Fibroblast of upper back skin (primary cell): ENCODE data around the gene EFNA2.

Experiments used
- DNase-seq: peaks from one replicate; pipeline ENCODE4 v3.0.0-alpha.2; 2013

The EFNA2 gene

GRCh38 chr19:1284979-1285736 lies 515 bp upstream of the EFNA2 start:
- DNase-seq = no peak

DNA sequence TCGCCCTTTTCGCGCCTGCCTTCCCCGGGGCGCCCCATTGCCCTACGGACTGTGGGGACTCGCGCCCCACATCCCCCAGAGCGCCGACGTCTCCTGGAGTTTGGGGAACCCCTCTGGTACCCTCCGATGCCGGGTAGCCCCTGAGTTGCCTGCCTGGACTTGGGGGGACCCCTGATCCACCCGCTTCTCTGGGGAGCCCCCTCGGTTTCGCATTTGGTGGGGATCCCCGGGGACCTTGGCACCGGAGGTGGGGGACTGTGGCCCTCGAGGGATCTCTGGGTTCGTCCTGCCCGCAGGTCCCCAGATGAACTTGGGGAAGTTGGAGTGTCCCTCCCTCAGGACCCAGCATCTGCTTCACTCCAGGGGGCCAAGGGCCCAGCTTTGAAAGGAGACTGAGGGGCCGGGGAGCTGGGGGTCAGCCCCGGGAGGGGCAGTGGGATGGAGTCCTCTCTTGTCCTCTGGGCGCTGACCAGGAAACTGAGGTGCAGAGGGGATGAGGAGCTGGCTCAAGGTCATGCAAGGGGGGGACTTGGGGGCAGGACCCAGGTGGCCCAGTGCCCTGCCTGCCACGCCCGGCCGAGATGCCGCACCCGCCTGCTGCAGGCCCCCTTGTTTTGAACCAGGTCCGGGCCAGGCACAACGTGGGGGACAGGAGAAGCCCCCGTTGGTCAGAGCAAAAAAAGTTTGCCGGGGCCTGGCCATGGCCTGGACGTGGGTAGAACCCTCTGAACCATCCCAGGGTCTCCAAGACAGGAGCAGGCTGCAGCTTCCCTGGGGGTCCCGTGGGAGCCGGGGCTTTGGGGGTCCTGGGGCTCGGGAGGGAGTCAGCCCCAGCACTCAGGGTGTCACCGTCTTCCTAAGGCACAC lies 1.0 kb downstream of the EFNA2 start:
- DNase-seq = no peak

DNA sequence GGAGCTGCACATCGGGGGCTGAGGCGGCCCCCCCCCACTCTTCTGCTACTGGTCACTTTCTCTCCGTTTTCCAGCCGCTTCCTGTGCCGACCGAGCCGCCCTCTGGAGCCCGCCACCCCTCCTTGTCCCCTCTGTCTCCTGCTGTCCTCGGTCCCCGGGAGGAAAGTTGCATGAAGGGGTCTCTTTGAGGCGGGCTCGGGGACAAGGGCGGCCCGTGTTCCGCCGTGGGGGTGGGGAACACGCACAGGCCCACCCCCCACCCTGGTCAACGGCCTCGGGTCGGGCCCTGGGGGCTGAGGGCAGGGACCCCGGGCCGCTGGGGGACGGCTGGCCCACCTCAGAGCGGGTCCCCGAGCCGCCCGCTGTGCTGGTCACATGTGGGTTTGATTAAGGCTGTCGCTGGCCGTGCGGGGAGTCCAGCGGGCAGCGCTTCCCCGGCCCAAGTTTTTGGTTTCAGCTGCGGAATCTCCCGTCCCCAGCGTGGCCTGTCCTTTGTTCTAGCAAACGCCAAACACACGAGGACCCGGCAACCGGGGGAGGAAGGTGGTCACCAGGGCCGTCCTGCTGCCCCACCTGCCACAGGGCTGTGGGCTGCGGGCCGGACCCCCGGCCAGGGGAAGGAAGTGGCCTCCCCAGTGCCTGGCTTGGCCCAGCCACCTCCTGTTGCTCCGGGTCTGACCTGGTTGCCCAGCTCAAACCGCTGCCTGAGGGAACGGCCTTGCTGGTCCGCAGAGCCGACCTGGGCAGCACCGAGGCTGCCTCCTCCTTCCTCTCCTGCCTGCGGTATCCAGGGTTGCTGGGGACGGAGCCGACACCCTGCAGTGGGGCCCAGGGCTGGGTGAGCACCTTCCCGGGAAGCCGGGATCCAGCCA lies 1.9 kb downstream of the EFNA2 start:
- no peak for DNase-seq

GRCh38 chr19:1288226-1288612 lies 2.5 kb downstream of the EFNA2 start:
- no peak for DNase-seq

GRCh38 chr19:1288833-1289685 lies 3.4 kb downstream of the EFNA2 start:
- no peak for DNase-seq

DNA sequence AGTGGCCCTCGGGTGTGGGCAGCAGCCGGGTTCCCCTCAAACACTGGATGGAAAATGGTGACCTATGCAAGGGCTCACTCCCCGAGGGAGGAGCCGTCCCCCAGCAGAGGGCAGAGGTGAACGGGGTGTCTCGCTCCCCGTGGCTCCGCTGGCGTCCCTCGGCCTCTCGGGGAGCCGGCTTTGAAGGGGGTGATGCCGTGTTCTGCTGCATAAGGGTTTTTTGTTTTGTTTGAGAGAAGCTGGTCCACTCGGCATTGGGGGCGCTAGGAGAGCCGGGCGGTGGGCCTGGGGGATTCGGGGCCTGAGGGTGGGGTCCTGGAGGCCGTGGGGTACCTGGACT lies 4.0 kb downstream of the EFNA2 start:
- DNase-seq = no peak

DNA sequence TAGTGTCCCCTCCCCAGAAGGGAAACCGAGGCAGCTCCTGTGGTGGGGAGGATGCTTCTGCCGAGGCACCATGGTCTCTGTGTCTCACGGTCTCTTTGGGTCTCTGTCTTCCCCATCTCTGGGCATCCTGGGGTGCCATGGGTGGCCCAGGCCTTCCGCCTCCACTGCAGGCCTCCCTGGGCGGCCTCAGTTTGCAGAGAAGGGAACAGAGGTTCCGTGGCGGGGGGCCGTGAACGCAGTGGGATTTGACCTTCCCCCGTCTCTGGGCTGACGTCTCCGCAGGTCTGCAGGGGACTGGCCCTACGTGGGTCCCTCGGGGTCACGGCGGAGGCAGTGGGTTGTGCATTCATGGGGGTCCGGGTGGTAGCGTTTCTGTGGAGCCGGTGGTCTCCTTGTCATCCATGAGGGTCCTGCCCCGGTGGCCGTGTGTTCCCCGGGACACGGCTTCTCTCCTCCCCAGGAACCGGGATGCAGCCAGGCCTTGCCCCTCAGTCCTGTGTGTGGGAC lies 4.6 kb downstream of the EFNA2 start:
- no peak for DNase-seq

DNA sequence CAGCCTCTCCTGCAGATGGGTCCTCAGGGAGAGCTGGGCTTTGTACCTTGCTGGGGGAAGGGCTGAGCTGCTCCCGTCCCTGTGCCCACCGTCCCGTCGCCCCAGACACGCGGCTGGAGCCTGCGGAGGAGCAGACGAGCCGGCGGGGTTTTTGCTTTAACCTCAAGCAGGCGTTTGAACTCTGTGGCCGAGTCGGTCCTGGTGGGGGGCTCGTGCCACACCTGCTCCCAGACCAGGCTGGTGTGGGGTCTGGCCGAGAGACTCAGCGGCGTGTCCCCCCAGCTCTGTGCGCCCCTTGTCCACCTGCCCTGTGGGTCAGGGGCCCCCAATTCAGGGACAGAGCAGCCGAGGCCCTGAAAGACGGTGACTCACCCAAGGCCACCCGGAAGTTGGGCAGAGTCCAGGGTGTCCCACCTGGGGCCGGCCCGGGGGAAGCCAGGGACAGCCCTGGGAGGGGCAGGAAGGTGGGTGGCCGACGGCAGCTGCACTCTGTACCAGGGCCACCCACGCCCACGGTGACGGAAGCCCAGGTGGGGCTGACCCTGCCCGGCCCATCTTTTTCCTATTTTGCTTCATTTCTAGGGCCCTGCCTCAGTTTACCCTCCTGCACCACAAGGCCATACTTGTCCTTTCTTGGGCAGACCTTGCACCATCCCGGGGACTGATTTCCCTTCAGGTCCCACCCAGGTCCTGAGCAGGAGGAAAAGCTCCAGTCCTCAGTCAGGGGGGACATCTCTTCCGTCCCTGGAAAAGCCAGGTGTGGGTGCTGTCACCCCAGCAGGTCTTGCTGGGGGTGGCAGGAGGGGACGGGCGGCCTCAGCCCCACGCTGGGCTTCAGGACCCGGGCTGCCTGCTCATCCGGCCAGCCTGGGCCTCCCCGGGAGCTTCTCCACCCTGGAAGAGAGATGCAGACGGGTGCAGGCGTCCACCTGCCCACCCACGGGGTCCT lies 5.3 kb downstream of the EFNA2 start:
- DNase-seq = no peak

DNA sequence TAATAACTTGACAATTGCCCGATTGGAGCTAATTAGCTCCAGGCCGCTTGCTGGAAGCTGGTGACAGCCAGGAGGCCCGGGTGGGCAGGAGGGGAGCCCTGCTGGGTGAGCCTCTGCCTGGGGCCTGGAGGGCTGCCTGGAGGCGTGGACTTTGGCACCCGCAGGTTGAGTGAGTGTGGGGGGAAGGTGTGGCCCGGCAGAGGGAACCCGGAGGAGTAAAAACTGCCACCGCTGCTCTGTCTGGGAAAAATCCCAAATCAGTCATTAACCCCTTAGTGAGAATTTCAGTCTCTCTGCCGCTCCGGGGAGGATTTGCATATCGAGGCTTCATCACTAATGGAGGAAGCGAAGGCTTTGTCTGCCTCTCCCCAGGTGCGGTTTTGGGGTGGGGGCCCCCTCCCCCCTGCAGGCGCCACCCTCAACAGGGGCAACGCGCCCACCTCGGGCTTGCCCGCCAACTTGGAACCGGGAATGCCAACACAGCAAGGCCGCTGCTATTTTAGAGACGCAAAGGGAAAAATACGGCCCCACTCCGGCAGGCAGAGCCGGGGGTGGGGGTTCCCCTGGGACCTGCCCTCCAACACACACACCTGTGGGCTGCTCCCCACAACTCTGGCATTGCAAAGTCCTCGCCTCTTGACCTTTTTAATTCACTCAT lies 6.2 kb downstream of the EFNA2 start:
- no peak for DNase-seq

DNA sequence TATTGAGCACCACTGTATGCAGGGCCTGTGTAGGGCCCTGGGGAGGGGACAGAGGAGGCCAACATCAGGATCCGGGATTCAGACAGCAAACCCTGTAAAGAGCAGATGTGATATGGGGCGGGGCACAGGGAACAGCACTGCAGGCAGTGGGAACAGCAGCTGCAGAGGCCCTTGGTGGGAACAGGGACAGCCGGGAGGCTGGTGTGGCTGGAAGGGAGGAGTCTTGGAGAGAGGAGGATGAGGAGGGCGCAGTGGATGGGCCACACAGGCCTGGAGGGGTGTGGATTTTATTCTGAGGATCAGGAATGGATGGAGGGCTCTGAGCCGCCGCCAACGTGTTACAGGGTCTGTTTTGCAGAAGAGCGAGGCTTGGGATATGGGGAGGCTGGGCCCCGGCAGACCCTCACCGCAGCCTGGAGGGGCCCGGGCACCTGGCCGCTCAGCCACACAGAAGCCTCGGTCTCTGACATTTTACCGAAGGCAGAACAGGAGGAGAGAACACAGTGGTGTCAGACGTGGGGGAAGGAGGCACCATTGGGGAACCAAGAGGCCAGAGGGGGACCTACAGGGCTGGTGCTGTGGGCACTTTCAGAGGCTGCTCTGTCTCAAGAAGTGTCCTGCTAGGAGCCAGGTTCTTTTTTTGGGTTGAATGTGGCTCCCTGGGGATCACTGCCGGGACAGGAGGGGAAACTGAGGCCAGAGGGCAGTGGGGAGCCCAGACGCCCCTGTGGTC lies 6.9 kb downstream of the EFNA2 start:
- no peak for DNase-seq

DNA sequence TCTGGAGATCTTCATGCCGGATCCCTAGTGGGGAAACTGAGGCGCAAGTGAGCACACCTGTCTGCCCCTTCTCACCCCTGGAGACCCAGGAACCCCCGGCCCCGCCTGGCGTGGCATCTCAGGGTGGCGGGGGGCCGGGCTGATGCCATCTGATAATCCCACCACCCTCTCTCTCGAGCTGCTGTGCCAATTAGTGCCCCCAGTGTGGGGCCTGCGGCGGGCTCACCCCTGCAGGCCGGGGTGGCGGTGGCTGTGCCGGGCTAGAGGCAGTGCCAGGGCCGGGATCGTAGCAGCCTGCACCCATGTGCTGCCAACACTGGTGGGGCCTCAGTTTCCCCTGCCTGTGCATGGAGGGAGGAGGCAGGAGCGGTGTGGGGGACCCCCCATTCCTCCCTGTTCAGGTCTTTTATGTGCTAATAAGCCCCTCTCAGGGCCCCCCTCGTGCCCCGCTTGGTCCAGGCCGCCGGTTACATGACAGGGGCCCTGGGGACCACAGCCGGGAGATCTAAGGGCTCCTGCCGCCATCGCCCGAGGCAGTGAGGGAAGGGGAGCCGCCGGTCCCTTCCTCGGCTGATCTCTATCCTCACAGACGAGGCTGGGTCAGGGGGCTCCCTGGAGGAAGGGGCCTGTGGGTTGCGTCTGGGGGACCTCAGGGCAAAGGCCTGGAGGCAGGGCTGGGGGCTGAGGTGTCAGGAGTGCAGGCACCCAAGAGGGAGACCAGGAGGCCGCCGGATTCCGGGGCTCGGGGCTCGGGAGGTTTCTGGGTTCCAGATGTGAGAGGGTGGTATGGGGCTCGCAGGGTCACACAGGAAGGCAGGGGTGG lies 8.3 kb downstream of the EFNA2 start:
- no peak for DNase-seq

- DNase-seq = no peak
Observed at GRCh38 chr19:1294688-1295087, 9.0 kb downstream of the EFNA2 start.

GRCh38 chr19:1295169-1296012 lies 9.7 kb downstream of the EFNA2 start:
- DNase-seq = no peak

- no peak for DNase-seq
Observed at GRCh38 chr19:1296078-1296477, 10.4 kb downstream of the EFNA2 start.

DNA sequence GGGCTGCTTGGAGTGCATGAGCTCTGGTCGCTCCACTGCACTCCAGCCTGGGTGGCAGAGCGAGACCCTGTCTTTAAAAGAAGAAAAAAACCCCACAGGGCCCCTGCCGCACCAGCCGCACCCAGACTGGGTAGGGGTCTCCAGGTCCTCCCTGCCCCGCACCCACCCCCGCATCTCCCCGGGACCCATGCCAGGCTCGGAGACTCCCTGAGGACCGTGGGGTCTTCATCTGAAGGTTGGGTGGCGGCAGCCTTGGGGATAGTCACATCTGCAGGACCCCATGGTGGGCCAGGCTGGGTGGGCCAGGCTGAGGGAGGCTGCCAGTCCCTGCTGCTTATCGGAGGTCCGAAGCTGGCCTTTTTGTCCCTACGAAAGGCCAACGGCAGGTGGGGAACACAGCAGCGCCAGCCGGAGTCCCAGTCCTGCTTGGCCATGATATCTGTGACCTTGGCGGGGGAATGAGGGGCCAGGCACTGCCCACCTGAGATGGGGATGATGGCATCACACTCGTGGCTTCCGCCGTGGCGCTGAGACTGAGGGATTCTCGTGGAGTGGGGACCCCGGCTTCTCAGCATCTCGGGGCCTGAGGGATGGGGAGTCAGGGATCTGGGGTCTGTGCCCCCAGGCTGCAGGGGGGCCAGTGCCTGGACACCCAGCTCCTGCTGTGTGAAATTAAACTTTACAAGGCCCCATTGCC lies 11.1 kb downstream of the EFNA2 start:
- DNase-seq = no peak

DNA sequence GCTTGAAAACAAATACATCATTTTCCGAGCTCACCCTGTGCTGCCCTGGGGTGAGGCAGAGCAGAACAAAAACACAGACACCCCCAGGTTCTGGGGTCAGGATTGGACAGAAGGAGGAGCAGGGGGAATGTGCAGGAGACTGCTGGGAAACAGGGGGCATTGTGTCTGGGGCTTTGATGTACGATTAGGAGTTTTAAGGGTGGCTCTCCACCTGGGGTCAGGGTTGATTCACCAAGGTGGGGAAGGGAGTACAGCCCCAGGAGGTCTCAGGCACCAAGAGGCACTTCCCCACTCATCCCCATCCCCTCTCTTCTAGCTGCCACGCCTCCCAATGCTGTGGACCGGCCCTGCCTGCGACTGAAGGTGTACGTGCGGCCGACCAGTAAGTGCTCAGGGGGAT lies 12.6 kb downstream of the EFNA2 start:
- DNase-seq = no peak

GRCh38 chr19:1299801-1300200 lies 14.1 kb downstream of the EFNA2 start:
- no peak for DNase-seq
